Measurements from ENCODE around the gene DYNLT4. TPM values are rescaled to one million over a fixed set of nuclear protein-coding genes. Genes with fewer than 3 reads are reported as not detected.
A peak's percentile ranks its signal among the peaks of the same experiment; 100 is the strongest.
"Not testable (repeated sequence)": the region's sequence is repeated elsewhere in the genome, so short reads cannot be mapped to it uniquely, and the experiment has no call there.

Gene DYNLT4
- total and polyA plus RNA-seq, 8 donors: 0.28 to 1.8 (median 0.38) TPM

- TF ChIP-seq CTCF (IDR thresholded peaks at IDR 0.05): no peak
- H3K27ac ChIP-seq: no peak overlapping the region
- no peak overlapping the region for H3K4me3 ChIP-seq
- 79 to 81% methylated on average over 2 of the region's 2 CpGs for WGBS, 2 donors
- no peak for ATAC-seq
- H3K4me1 ChIP-seq: peaks cover 0 to 12% (median 0%) of the 10 kb centered on the region in 3 donors
- no peaks in the 10 kb centered on the region for H3K36me3 ChIP-seq
- no peak for FAIRE-seq
- no peaks in the 10 kb centered on the region for H3K27me3 ChIP-seq
- H3K9me3 ChIP-seq: no peaks in the 10 kb centered on the region
- DNase-seq: no peak
- intact Hi-C loops (cut with DNase I): no loop called here
These were observed 10.2 kb upstream of the DYNLT4 start for GRCh38 chr1:44817307-44817706.

- peak in 2 of 6 donors; percentile 5 to 9 for DNase-seq
- intact Hi-C loops (cut with DNase I); H3K9me3 ChIP-seq; H3K27me3 ChIP-seq; H3K36me3 ChIP-seq; FAIRE-seq; H3K4me3 ChIP-seq; H3K27ac ChIP-seq; ATAC-seq: not testable (repeated sequence)
- 83 to 94% methylated on average over 9 of the region's 9 CpGs for WGBS, 2 donors
- H3K4me1 ChIP-seq: peaks cover 0 to 12% (median 0%) of the 10 kb centered on the region in 3 donors
These were observed 8.8 kb upstream of the DYNLT4 start for GRCh38 chr1:44815926-44816325.

- no peaks in the 10 kb centered on the region for H3K9me3 ChIP-seq
- H3K4me3 ChIP-seq: peak overlapping the region; percentile 23 to 52 (median 42)
- peak overlapping the region in 3 of 4 donors; percentile 40 to 83 (median 77) for H3K27ac ChIP-seq
- 47 to 51% methylated on average over 48 of the region's 48 CpGs for whole genome bisulfite sequencing, 2 donors
- H3K4me1 ChIP-seq: peaks cover 22 to 41% (median 25%) of the 10 kb centered on the region in 3 donors
- no peak for TF ChIP-seq CTCF (IDR thresholded peaks at IDR 0.05)
- no peaks in the 10 kb centered on the region for H3K36me3 ChIP-seq
- intact Hi-C loops (cut with DNase I): no loop called here
- DNase-seq: peak; percentile 30 to 81 (median 56)
- H3K27me3 ChIP-seq: no peaks in the 10 kb centered on the region
- FAIRE-seq: no peak
- peak; percentile 16 to 39 (median 25) for ATAC-seq
These were observed 5.8 kb upstream of the DYNLT4 start for GRCh38 chr1:44812822-44813543.

GRCh38 chr1:44811234-44811633, 4.1 kb upstream of the DYNLT4 start:
- intact Hi-C loops (cut with DNase I): no loop called here
- Histone ChIP-seq H3K9me3 (no peaks in the 10 kb centered on the region), H3K27me3 (no peaks in the 10 kb centered on the region), H3K36me3 (peaks cover 0 to under 1% (median 0%) of the 10 kb centered on the region in 3 donors), H3K4me3 (no peak overlapping the region), H3K27ac (peak overlapping the region in 2 of 4 donors; percentile 98), H3K4me1 (peaks cover 39 to 57% (median 40%) of the 10 kb centered on the region in 3 donors)
- no peak for FAIRE-seq
- 80 to 89% methylated on average over 8 of the region's 8 CpGs for WGBS, 2 donors
- no peak for TF ChIP-seq CTCF (IDR thresholded peaks at IDR 0.05)
- no peak for ATAC-seq
- DNase-seq: peak in 2 of 6 donors; percentile 5 to 18

- ATAC-seq; intact Hi-C loops (cut with DNase I); H3K4me3 ChIP-seq; H3K9me3 ChIP-seq; FAIRE-seq; H3K27me3 ChIP-seq; H3K36me3 ChIP-seq: not testable (repeated sequence)
- H3K4me1 ChIP-seq: peaks cover 40 to 62% (median 41%) of the 10 kb centered on the region in 3 donors
- H3K27ac ChIP-seq: peak overlapping the region; percentile 94 to 99 (median 98)
- peak in 2 of 6 donors; percentile 13 to 37 for DNase-seq
- WGBS, 2 donors: 83 to 85% methylated on average over 4 of the region's 4 CpGs
These were observed 3.6 kb upstream of the DYNLT4 start for GRCh38 chr1:44810762-44811105.

Measured in pancreas (tissue), 10 donors.